Neural cell (in vitro differentiated cells): ENCODE data around the gene CRAMP1. TPM values are rescaled to one million over a fixed set of nuclear protein-coding genes. Genes with fewer than 3 reads are reported as not detected.
A peak's percentile ranks its signal among the peaks of the same experiment; 100 is the strongest.

Source experiments
- H2AFZ ChIP-seq: fragments of 200-600, 300-800 bp; sonication (generic), shearing (Covaris generic); 2 replicates; pipeline ENCODE4 v1.6.0; 2014; ENCODE audit warnings: low read depth, mild to moderate bottlenecking, antibody characterized with exemption, low read length, moderate library complexity
- H3F3A ChIP-seq: fragments of 200-600 bp; shearing (Covaris generic); 2 replicates; pipeline ENCODE4 v1.6.1; 2016; ENCODE audit warnings: mild to moderate bottlenecking, moderate library complexity, mixed read lengths, antibody characterized with exemption, low read length; ENCODE audit not compliant: insufficient read depth, poor library complexity, severe bottlenecking
- H3K27ac ChIP-seq: fragments of 200-600, 300-800 bp; sonication (generic), shearing (Covaris generic); 2 replicates; pipeline ENCODE4 v1.5.1; 2014; ENCODE audit warnings: mild to moderate bottlenecking, low read length, moderate library complexity
- H3K27me3 ChIP-seq: fragments of 300-800, 200-600 bp; sonication (generic), shearing (Covaris generic); 2 replicates; pipeline ENCODE4 v1.6.0; 2014; ENCODE audit warnings: mild to moderate bottlenecking, low read depth, low read length, moderate library complexity; ENCODE audit not compliant: insufficient read depth
- H3K36me3 ChIP-seq: fragments of 300-800, 200-600 bp; sonication (generic), shearing (Covaris generic); 2 replicates; pipeline ENCODE4 v1.5.1; 2014; ENCODE audit warnings: mild to moderate bottlenecking, antibody characterized with exemption, low read length, moderate library complexity; ENCODE audit not compliant: insufficient read depth
- H3K4me2 ChIP-seq: fragments of 300-800, 200-600 bp; sonication (generic), shearing (Covaris generic); 2 replicates; pipeline ENCODE4 v1.6.0; 2014; ENCODE audit warnings: mild to moderate bottlenecking, low read length
- H3K4me3 ChIP-seq: fragments of 300-800, 200-600 bp; sonication (generic), shearing (Covaris generic); 2 replicates; pipeline ENCODE4 v1.5.1; 2014; ENCODE audit warnings: mild to moderate bottlenecking, low read length, moderate library complexity
- H3K79me2 ChIP-seq: fragments of 200-600 bp; shearing (Covaris generic); replicated peaks from 2 replicates; pipeline ENCODE4 v1.6.0; 2014; ENCODE audit warnings: mild to moderate bottlenecking, low read length, moderate library complexity; ENCODE audit not compliant: insufficient read depth
- H3K9ac ChIP-seq: fragments of 300-800, 200-600 bp; sonication (generic), shearing (Covaris generic); 2 replicates; pipeline ENCODE4 v1.6.1; 2016; ENCODE audit warnings: mild to moderate bottlenecking, low read length, mixed read lengths
- H3K9me2 ChIP-seq: fragments of 200-600 bp; shearing (Covaris generic); 2 replicates; pipeline ENCODE4 v1.6.1; 2016; ENCODE audit warnings: mild to moderate bottlenecking, low read length, mixed read lengths; ENCODE audit not compliant: insufficient read depth
- H3K9me3 ChIP-seq: fragments of 200-600, 300-800 bp; sonication (generic), shearing (Covaris generic); 2 replicates; pipeline ENCODE4 v1.6.1; 2016; ENCODE audit warnings: mild to moderate bottlenecking, mixed run types, low read length, moderate library complexity, mixed read lengths
- H4K20me1 ChIP-seq: fragments of 200-600 bp; shearing (Covaris generic); 2 replicates; pipeline ENCODE4 v1.6.1; 2016; ENCODE audit warnings: mild to moderate bottlenecking, mixed run types; ENCODE audit not compliant: insufficient read depth
- CTCF ChIP-seq: fragments of 450-650 bp; IDR thresholded peaks from 2 replicates; pipeline ENCODE4 v1.5.1; 2014; ENCODE audit warnings: antibody characterized with exemption, mild to moderate bottlenecking, moderate library complexity; ENCODE audit not compliant: poor library complexity, severe bottlenecking
- EP300 ChIP-seq: fragments of 450-650 bp; conservative IDR thresholded peaks from 2 replicates; pipeline ENCODE4 v1.6.1; 2014; ENCODE audit warnings: antibody characterized with exemption, mild to moderate bottlenecking, moderate library complexity; ENCODE audit not compliant: poor library complexity, severe bottlenecking
- EZH2 ChIP-seq: fragments of 200-600, 300-800 bp; shearing (Covaris generic), sonication (generic); IDR thresholded peaks from 2 replicates; pipeline ENCODE4 v1.6.1; 2014; ENCODE audit warnings: antibody characterized with exemption, low read length, borderline replicate concordance, mild to moderate bottlenecking; ENCODE audit not compliant: insufficient read depth, poor library complexity, severe bottlenecking
- MXI1 ChIP-seq: fragments of 450-650 bp; conservative IDR thresholded peaks from 2 replicates; pipeline ENCODE4 v1.6.1; 2014; ENCODE audit warnings: antibody characterized with exemption, mild to moderate bottlenecking; ENCODE audit not compliant: poor library complexity, severe bottlenecking
- POLR2AphosphoS5 ChIP-seq: IDR thresholded peaks from 2 replicates; pipeline ENCODE4 v1.6.1; 2012
- RAD21 ChIP-seq: fragments of 450-650 bp; conservative IDR thresholded peaks from 2 replicates; pipeline ENCODE4 v1.6.1; 2014; ENCODE audit warnings: antibody characterized with exemption, mild to moderate bottlenecking, moderate library complexity
- REST ChIP-seq: IDR thresholded peaks from 2 replicates; pipeline ENCODE4 v1.6.1; 2012; ENCODE audit warnings: borderline replicate concordance
- SMC3 ChIP-seq: fragments of 450-650 bp; conservative IDR thresholded peaks from 2 replicates; pipeline ENCODE4 v1.6.1; 2014; ENCODE audit warnings: antibody characterized with exemption, mild to moderate bottlenecking, moderate library complexity; ENCODE audit not compliant: poor library complexity
- TAF1 ChIP-seq: IDR thresholded peaks from 2 replicates; pipeline ENCODE4 v1.6.1; 2012; ENCODE audit warnings: low read depth
- polyA plus RNA-seq: library from polyadenylated mRNA; depleted of rRNA; stranded (reverse); fragments of >200 nt; gene quantifications from 2 replicates; pipeline ENCODE4 v1.2.3, GENCODE V29; 2014

Gene CRAMP1
- polyA plus RNA-seq, 1 donor from 2014 or later, result 11.1 TPM

DNA sequence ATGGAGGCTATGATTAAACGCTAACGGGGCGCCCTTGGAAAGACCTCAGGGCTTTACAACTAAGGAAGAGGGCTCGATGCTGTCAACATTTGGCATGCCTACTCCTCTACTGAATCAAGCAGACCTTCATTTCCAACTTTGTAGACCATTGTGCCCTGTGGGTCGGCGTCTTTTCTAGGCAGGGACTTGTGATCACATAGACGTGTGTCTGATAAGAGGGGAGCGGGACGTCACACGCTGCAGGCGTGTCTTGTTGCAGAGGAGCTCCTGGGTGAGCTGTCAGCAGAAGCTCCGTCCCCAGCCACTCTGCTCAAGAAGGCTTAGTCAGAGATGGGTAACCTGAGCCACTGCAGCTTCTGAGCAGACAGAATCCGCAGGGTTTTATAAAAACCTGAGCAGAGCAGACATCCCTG lies 96.6 kb downstream of the CRAMP1 start:
- Histone ChIP-seq H3K9ac (peak overlapping the region; percentile 97), H3F3A (peaks cover 4% of the 10 kb centered on the region), H3K9me3 (no peaks in the 10 kb centered on the region), H3K79me2 (peaks cover 67% of the 10 kb centered on the region), H4K20me1 (no peaks in the 10 kb centered on the region), H3K4me3 (peak overlapping the region; percentile 99), H2AFZ (no peak overlapping the region), H3K36me3 (no peaks in the 10 kb centered on the region), H3K27ac (no peak overlapping the region), H3K27me3 (no peaks in the 10 kb centered on the region), H3K4me2 (peak overlapping the region; percentile 68), H3K9me2 (no peaks in the 10 kb centered on the region)
- TF ChIP-seq RAD21 (no peak), MXI1 (no peak), POLR2AphosphoS5 (no peak), CTCF (no peak), EZH2 (no peak), TAF1 (no peak), REST (no peak), EP300 (no peak), SMC3 (no peak)

DNA sequence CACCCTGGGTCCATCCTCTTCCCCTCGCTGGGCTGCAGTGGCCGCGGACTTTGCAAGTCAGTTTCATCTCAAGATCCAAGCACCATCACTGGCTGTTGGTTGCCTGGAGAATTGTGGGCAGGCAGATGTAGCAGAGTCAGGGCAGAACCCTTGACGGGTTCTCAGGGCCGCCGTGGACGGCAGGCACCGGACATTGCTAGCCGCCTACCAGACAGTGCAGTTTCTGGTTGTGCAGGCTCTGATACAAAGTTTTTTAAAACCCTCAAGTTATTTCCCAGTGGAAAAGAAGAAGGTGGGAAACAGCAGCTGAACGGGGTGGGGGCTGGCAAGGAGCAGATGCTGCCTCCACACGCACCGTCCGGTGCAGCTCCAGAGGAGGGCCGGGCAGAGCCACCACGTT lies 97.2 kb downstream of the CRAMP1 start:
- H3K79me2 ChIP-seq, result peaks cover 72% of the 10 kb centered on the region
- H3K27me3 ChIP-seq, result no peaks in the 10 kb centered on the region
- H3K4me3 ChIP-seq, result peak overlapping the region; percentile 99
- H4K20me1 ChIP-seq, result no peaks in the 10 kb centered on the region
- H3K36me3 ChIP-seq, result no peaks in the 10 kb centered on the region
- no peak overlapping the region for H3K27ac ChIP-seq
- H3F3A ChIP-seq, result peaks cover 4% of the 10 kb centered on the region
- H3K4me2 ChIP-seq, result no peak overlapping the region
- H3K9me3 ChIP-seq, result no peaks in the 10 kb centered on the region
- no peak overlapping the region for H3K9ac ChIP-seq
- no peak overlapping the region for H2AFZ ChIP-seq
- no peak for TF ChIP-seq TAF1
- no peak for TF ChIP-seq EP300
- no peak for TF ChIP-seq EZH2
- no peak for TF ChIP-seq SMC3
- TF ChIP-seq REST, result no peak
- TF ChIP-seq MXI1, result no peak
- no peak for TF ChIP-seq POLR2AphosphoS5
- TF ChIP-seq CTCF, result no peak
- TF ChIP-seq RAD21, result no peak
- no peaks in the 10 kb centered on the region for H3K9me2 ChIP-seq
